CD4-positive, alpha-beta T cell treated with Interleukin-6 at 100 ng/mL for 8 hours (primary cell): ENCODE data around the gene DPYSL5.

Source experiments
- DNase-seq: peaks from one replicate; pipeline ENCODE4 v3.0.0-alpha.2; 2020; ENCODE audit warnings: mixed read lengths, low spot score

Gene DPYSL5

GRCh38 chr2:26932974-26933373 lies 85.0 kb downstream of the DPYSL5 start:
- no peak for DNase-seq

DNA sequence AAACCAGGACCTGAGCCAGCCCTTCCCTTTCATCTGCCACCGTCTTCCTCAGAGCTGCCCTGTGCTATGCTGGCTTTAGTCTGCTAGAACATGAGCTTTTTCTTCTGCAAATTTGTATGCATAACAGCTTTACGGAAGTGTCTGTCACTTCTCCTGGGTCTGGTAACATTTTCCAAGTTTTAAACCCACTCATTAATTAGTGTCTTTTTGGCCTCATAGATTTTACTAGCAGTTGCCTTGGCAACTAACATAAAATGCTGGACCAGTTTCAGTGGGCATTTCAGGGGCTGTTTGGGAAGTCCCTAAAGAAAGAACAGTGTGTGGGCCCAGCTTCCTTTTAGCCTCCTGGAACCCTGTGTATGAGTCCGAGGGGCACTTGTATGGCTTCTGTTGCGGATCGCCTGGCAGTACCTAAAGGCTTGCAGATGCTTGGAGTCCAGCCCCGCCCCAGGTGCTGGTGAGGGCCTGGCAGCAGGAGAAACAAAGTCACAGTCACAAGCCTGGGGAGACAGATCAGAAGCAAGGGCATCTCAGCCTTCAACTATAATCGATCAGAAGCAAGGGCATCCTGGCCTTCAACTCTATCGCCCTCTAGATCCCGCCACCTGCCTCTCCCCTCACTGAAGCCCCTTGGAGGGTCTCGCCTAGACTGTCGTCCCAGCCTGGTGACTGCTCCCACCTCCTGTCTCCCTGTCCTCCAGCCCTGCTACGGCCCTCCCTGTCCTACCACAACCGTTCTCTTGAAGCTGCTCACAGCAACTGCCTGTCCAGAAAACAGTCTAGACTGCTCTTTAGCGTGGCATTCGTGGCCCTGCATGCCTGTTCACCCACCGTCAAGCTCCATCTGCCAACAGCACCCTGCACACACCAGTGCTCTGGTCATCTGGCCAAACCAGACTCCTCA lies 85.8 kb downstream of the DPYSL5 start:
- DNase-seq = no peak

DNA sequence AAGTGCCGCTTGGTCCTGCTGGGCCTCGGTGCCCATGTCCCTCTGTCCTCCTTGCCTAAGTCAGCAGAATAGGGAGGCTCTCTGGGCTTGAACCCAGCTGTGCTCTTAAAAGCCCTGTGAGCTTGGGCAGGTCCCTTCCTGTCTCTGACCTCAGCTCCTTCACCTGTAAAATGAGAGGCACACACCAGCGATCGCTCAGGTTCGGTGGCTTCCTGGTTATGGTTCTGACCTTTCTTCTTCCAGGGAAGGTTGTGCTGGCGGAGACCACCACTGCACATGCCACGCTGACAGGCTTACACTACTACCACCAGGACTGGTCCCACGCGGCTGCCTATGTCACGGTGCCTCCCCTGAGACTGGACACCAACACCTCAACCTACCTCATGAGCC lies 86.4 kb downstream of the DPYSL5 start:
- DNase-seq = no peak

DNA sequence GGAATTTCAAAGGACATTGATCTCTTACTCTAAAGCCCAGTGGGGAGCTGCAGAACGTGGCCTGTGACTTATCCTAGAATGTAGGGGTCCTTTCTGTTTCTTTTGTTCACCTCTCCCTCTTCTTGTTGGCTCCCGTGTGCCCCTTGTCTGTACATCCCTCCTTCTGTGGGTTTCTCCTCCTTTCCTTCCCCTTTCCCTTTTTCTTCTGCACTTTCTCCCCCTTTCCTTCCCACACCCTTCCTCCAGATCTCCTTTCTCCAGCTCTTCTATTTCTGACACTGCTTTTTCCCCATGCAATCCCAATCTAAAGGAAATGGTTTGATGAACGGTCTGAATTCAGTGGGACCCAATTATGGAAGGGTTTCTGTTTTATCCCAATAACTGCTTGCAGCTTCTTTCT lies 87.1 kb downstream of the DPYSL5 start:
- DNase-seq = no peak

DNA sequence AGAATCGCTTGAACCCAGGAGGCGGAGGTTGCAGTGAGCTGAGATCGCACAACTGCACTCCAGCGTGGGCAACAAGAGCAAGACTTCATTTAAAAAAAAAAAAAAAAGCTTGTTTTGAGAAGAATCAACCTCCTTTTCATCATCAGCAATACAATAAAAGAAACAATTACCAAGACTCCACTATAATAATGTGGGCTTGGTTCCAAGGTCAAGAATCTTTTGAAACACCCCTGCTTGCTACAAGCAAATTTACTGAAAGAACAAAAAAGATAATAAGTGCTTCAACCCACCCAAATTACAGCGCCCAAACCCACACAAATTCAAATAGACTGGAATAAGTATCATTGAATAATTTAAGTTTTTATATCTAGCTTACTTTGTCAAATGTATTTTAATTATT lies 88.9 kb downstream of the DPYSL5 start:
- DNase-seq = no peak

DNA sequence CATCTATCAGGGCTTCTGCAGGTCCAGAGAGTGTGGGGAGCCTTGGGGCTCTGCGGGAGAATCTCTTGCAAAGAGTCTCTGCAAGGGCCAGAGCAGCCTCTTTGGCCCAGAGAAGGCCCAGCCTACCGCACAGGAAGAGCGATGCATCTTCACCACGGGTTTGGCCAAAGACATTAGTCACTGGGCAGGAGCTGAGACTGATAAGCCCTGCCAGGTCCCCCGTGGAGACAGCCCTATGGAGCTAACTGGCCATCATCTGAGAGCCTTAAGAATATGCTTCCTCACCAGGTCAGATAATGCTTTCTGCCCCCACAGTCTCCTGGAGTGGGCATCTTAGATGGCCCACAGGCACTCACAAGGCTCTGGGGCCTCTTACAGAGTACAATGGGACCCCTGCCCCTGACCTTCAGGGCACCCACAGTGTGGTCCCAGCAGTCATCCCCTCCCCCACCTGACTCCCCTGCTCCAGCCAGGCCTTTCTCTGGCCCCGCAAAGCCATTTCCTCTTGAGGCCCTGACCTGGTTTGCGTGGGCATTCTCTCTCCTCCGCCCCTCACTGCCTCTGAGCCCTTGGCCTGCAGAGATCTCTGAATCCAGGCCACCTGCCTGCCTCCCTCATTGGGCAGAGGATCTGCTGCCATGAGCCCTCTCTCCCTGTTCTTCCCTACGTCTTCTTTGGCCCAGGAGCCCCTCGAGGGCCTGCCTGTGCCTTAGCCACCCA lies 90.6 kb downstream of the DPYSL5 start:
- no peak for DNase-seq

DNA sequence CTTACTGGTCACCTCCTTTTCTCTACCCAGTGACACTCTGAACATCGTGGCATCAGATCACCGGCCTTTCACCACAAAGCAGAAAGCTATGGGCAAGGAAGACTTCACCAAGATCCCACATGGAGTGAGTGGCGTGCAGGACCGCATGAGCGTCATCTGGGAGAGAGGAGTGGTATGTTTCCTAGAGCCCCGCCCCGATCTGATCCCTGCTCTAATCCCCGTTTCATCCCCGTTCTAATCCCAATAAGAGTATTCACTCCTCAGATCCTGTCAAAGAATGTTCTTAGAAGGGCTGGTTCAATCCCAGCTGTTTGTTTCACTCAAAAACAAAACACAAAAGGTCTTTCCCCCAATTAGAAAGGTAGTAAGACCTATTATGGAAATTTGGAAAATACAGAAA lies 92.1 kb downstream of the DPYSL5 start:
- no peak for DNase-seq

DNA sequence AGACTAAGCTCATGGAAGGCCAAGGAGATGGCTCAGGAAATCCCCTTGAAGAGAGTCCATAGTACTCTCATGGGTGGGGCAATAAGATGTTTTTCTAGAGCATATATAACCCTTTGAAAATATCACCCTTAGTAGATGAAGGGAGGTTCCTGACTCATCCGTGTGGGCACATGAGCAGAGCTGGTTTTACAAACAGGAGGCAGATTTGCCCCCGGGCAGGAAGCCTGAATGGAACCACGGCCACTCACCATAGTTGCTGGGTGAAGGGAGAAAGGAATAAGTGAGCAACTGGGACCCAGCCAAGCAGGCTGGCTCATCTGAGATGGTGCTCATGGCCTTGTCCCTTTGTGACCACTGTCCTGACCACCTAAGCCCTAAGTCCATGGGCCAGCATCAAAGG lies 93.6 kb downstream of the DPYSL5 start:
- no peak for DNase-seq

DNA sequence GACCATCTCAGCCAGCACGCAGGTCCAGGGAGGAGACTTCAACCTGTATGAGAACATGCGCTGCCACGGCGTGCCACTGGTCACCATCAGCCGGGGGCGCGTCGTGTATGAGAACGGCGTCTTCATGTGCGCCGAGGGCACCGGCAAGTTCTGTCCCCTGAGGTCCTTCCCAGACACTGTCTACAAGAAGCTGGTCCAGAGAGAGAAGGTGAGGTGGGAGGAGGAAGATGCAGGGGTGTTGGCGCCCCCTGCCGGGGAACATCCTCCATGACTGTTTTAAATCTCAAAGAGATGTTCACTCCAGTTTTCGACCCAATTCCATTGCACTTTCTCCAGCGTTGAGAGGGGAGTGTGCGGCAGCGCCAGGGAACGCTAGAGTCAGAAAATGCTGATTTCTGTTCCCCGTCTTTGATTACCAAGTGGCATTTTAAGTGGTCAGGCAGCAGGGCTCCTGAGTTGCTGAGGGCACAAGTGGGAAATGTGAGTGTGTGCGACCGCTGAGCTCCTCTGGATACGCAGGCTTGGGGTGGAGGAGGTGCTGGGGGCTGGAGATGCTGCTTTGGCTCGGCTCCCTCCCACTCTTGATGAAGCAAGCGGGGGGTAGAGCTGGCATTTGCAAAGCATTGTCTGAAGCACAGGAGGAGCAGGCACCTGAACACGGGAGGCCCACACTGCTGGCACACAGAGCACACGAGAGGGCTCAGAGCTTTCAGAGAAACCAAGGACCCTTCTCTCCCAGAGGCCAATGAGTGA lies 94.8 kb downstream of the DPYSL5 start:
- peak; percentile 45 for DNase-seq

DNA sequence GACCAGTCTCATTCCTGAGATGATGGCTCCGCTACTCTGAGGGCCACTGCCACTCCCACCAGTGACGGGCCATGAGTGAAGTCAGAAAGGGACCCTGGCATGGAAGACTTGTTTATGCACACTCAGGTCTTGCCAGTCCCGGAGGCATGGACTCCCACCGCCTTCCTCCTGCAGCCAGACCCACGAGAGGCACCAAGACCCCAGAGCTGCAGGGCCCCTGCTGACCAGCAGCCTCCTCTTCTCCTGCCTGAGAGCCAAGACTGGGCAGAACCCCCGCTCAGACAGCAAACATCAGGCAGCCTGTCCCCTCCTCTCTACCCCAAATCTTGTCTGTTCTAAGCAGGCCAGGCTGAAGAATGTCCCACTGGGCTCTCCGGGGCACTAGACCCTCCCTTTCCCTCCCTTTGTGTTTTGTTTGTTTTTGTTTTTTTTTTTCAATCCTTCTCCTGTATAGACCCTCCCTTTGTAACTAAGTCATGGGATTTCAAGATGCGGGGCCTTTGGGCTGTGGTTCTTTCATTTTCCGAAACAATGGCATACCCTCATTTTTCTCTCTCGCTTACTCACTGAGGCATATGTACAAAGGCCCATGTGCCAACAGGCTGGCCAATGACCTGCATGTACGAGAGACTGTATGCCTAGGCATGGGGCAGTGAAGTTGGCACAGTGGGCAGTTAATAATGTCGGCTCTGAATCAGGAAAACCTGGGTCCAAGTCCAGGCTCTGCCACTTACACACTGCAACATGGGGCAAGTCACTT lies 98.2 kb downstream of the DPYSL5 start:
- no peak for DNase-seq

DNA sequence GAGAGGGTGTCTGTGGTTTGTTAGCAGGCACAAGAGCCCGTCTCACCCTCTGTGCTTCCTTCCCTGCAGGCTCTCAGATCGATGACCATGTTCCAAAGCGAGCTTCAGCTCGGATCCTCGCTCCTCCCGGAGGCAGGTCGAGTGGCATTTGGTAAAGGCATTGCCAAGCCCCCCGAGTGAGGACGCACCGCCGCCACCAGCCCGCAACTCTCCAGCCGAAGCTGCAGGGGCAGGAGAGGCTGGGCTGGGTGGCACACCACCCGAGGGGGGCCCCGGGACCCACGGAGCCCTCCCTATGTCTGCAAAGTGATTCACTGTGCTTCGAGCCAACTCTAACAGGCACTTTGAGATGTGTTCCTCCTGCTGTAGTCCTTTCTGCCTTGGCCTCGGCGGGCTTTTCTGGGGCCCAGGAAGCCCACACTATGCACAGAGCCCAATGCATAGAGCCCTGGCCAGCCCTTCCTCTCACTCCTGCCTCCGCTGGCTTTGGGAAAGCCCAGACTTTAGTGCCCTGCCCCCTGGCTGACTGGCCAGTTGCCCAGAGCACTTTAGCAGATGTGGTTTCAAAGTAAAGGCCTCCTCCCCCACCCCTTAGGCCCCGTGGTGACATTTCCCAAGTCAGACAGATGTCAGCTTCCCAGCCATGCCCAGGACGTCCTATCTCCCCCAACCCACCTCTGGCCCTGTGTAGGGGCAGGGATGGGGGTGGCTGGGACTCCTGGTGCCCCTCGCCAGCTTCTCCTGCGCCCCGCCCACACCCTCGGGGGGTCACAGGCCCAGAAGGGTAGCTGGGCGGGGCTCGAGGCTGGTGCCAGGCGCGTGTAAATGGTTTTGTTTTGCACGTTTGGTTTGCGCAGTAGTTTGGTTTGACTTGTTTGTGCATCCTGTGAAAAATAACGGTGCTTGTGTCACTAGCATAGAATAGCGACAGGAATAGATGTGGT lies 99.2 kb downstream of the DPYSL5 start:
- DNase-seq = no peak

GRCh38 chr2:26948800-26949199 lies 100.9 kb downstream of the DPYSL5 start:
- DNase-seq = no peak

DNA sequence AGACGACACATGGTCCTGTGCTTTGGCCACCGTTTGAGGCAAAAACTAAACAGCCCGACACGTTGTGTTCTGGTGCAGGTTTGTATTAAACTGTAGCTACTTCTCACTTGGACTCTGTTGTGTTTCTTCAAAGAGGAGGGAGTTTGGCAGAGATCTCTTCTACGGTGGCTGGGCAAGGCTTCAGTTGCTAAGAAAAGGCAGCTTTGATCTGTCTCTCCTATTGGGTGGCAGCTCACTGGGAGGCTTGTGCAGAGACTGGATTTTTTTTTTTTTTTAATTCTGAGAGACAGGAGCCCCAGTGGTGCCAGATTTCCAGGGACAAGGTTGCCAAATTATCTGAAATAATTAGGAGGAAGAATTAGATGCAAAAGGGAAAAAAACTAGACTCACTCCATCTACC lies 102.3 kb downstream of the DPYSL5 start:
- no peak for DNase-seq

- DNase-seq = no peak
Observed at GRCh38 chr2:26951236-26951635, 103.3 kb downstream of the DPYSL5 start.

DNA sequence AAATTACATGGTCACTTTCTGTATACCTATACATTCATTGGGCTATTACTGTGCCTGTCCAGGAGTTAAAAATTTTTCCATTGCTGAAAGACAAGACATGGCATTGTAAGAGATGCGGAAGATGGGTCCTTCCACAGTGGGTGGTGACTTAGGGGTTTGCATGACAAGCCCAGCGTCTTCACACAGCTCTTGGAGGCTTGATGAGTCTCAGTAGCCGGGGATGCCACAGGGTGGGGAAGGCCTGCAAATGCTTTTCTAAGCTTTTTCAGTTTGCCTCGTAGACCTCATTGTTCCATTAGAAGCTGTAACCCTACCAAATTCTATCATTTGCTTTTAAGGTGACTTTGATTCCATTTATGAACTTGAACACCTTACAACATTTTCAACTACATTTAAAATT lies 104.4 kb downstream of the DPYSL5 start:
- DNase-seq = no peak

DNA sequence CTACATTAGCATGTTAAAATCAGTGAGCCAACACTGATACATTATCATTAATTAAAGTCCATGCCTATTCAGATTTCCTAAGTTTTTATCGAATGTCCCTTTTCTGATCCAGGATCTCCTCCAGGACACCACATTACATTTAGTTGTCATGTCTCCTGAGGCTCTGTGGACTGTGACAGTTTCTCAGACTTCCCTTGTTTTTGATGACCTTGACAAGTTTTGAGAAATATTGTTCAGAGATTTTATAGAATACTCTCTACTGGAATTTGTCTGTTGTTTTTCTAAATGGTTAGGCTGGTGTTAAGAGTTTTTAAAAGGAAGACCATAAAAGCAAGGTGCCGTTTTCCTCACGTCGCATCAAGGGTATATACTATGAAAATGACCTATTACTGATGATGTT lies 106.2 kb downstream of the DPYSL5 start:
- no peak for DNase-seq

DNA sequence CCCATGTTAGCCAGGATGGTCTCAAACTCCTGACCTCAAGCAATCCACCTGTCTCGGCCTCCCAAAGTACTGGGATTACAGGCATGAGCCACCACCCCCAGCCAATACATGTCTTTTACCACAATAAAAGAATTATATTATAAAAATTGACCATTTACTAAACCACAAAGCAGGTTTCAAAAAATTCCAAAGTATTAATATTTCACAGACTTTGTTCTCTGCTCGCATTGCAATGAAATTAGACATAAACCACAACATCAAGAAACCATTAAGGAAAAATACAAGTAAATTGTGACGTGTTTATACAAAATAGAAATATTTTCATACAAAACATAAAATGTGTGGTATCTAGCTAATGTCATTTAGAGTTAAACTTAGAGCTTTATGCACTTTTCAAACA lies 109.1 kb downstream of the DPYSL5 start:
- no peak for DNase-seq

DNA sequence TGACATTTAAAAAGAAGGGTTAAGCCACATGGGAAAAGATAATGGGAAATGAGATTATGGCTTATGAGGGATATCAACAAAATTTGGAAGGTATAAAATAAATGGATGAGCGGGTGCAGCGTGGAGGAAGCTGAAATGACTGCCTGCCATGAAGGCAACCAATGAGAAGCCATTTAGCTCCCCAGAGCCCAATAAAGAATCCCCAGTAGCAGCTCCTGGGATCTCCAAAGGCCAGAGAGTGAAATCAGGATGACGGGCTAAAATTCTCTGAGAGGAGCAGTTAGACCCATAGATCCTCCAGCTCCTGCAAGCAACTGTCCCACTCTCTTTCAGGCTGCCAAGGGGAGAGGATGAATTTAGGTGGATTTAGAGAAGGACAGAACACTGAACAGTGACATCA lies 109.6 kb downstream of the DPYSL5 start:
- DNase-seq = no peak

DNA sequence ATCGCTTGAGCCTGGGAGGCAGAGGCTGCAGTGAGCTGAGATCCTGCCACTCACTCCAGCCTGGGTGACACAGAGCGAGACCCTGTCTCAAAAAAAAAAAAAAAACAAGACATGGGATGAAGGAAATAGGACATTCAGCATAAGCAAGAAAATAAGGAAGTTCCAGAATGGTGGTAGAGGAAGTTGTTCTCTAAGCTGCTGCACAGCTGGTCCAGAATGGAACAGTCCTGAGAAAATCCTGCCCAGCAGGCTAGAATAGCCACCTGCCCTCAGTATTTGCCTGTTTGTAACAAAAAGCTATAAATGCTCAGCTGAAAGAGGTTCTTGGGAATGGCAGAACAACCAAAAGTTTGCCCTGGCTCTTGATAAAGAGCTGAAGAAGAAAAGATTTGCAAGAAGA lies 111.4 kb downstream of the DPYSL5 start:
- no peak for DNase-seq

DNA sequence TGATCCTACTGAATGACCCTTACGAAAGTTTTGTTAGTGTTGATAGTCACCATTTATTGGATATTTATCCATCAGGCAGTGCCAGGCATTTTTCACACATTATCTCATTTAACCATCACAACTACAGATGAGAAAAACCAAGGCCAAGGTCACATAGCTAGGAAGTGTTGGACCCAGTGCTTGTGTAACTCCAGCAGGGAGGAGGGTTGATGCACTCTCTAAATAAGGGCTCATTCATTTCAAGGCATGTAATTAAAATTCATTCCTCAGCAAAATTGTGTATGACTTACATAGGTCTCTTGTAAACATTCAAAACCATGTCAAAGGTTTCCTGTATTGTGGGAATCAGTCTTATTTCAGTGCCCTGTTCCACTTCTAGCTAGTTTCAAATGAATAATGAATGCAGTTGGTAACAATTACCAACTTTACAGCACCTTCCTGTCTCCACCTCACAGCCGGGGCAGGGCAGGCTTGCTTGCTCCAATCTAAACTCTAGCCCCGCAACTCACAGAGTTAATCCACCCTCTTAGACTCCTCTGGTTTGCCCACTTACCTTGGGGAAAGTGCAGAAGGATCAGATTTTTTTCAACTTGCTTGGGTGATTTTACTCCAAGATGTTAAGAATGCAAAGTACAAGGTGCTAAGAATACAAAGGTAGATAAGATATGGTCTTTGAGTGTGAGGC lies 116.7 kb downstream of the DPYSL5 start:
- DNase-seq = no peak
